Renal cortical epithelial cell (primary cell): ENCODE measurements around the gene AADACL4. TPM values are rescaled to one million over a fixed set of nuclear protein-coding genes. Genes with fewer than 3 reads are reported as not detected.

Source experiments
- DNase-seq: peaks from one replicate; pipeline ENCODE4 v3.0.0-alpha.2; 2011; ENCODE audit warnings: low read depth
- total RNA-seq: library from RNA; depleted of rRNA; stranded (reverse); fragments of >200 nt; gene quantifications from 2 replicates; pipeline ENCODE4 v1.2.3, GENCODE V29; 2014

Gene AADACL4
- total RNA-seq, 1 donor from 2014 or later = not detected

DNA sequence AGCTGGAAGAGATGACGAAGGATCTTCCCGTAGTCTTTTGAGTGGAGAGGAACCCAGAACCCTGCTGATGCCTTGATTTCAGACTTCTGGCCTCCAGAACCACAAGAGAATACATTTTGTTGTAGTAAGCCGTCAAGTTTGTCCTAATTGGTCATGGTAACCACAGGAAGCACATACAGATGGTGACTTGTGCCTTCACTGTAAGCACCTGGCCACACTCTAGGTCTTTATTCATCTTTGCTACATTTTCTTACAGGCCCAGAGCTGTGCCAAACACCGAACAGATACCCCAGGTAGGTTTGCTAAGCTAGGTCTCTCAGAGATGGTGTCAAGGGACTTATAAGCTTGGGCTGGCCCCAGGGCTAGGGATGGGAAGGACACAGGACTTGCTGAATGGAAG is 30.7 kb upstream of the AADACL4 start:
- DNase-seq = no peak

DNA sequence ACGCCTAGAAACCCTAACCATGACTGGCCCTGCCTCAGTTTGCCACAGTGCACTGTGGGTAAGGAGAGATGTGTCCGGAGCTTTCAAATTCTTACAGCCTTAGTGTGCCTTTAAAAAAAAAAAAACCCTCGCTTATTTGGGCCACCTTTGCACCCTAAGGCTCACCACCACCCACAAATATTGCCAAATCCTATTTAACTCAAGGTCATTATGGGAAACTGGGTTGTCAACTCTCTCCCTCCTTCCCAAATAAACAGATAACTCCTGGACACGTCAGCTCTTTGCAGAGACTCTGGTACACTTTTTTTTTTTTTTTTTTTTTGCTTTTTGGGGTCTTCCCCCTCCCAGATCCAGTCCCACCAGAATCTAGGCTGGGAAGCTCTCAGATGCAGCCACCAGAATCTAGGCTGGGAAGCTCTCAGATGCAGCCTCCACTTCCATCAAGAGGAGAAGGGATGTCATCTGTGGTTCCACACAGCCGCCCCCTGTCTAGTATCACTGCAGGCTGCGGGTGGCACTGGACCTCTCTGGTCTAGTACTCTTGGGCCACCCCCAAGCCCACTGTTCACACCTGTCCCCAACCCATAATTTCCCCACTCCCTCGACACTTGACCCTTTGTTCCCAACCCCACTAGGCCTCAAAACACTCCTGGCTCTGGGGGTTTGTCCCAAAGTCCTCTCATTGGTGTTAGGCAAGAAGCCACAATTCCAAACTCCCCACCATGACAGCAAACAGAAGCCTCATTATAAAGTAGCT is 29.3 kb upstream of the AADACL4 start:
- DNase-seq = no peak

DNA sequence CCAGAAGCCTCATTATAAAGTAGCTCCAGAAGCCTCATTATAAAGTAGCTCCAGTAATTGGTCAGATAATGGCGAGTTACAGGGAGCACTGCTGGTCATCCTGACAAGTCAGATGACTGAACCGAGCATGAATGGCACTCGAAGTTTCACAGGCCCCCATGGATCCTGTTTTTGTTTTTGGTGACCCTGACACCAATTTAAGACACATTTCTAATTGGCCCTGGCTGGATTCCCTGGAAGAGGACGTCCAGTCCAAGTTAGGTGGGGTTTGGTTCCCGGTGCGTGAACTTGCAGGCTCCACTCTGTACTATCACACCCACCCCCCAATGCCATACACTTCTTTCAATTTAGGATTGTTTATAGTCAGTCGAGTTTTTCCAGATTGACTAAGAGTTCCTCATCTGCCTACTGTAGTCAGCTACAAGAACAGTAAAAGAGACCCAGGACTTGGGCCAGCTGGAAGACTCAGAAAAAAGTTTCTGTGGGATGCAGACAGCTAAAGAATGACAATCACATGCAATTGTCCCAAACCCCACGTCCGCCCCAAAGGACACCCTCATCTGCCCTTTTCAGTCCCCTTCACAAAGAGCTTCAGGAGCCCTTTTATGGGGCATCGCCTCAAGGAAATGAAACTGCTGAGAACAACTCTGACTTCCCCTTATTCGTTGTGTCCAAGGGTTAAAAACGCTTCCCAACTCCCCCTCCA is 28.6 kb upstream of the AADACL4 start:
- DNase-seq = no peak

DNA sequence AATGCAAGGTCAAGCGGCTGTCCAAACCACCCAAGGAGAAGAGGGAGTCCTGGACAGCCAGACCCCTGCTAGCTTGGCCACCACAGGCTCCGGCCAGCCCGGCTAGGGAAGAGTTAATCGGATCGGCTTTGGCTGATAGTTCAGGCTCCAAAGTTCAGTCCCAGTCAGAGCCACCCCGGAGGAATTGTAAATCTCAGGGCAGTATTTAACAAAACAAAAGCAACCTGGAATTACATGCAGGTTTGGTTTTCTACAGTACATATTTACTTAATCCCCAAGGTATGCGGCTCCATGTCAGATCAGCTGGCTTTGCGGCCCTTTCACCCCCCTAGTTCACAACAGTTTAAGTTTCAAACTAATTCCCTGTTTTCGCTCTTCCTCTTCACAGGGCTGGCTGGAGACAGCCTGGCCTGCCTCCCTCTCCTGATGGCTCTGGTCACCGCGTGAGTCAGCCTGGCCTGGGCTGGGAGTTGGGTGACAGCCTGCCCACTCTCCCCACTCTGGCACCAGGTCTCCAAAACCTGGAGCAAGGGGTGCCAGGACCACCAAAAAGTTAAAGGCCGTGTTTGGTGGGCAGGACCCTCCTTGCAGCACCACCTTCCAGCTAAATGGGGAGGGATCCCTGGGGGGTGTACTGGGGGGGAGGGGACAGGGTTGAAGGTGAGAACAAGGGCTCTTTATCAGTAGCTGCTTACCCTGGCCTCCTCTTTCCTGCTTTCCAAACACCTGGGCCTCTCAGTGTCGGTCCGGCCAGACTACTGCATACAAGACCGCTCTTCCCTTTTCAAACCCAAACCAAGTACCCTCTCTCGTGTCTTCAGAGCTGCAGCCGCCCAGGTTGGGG is 27.8 kb upstream of the AADACL4 start:
- peak; percentile 68 for DNase-seq

DNA sequence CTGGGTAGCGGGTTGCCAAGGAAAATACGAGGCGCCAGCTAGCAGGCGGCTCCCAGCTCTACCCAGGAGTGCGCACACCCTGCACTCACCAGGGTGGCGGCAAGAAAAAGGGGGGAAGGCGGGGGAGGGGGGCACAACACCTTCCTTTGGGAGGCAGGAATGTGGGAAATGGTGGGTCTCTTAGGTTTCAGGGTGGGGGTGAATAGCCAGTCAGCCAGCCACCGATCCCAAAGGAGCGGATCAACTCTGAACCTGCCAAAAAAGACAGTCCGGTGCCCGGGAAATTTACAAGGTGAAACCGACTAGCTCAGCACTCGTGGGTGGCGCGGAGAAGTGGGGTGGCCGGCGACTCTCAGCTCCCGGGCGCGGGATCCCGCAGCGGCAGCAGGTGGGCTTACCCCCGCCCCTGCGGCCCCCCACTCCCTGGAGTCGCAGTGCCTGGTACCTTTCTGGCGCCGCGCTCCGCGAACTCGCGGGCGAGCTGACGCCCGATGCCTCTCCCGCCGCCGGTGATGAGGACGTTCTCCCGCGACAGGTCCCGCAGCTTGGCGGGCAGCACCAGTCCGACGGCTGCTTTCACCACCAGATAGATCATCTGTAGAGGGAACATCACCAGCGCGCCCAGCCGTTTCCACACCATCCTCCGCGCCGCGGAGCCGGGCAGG is 27.0 kb upstream of the AADACL4 start:
- DNase-seq = no peak

DNA sequence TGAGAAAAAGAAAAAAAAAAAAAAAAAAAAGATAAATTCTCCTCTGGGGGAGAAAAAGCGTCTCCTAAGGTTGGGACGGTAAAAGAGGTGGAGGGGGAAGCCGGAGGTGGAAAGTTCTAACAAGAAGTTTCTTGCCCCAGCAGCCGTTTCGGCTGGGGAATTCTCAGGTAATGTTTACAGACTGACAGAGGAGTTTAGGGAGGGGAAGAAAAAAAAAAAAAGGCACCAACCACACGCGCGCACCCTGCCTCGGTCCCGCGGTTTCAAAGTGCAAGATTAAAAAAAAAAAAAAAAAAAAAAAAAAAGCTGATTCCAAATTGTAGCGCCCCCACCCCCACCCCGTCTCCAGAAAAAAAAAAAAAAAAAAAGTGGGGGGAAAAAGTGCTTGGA is 26.4 kb upstream of the AADACL4 start:
- DNase-seq = no peak

DNA sequence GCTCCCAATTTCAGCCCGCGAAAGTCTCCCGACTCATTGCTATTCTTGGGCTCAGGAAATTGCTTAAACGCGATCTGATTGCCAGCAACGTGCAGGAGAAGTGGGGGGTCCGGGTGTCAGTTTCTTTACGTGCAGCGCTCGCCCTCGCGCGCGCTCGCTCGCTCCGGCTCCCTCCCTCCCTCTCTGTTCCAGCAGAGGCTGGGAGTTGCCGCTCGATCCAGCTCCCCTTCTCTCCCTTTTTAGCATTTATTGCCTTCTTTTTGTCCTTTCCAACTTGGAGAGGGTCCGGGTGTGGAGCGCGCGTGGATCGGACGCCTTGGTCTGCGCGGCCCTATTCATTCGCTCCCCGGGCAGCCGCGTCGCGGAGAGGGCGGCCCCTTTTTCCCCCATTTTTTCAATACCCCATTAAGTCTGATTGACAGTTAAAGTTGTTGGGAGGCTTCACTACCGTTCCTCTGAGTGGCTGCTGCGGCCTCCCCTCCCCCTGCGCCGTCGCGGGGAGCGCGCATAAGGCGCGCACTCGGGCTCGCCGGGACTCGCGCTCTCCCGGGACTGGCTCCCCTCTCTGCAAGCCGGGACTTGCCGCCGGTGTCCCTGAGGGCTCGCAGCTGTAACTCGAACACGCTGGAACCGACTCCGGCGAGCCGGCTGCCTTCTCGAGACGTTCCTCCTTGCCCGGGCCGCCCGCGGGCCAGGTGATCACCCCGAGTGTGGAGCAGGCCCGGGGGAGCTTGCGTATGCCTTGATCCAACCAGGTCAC is 25.8 kb upstream of the AADACL4 start, which contains the start of gene DHRS3:
TSS of gene DHRS3 (minus strand) at position 310 of the 760 bp plus-strand sequence. CDS start 862 bp downstream, outside the sequence.
- DNase-seq = peak; percentile 63

DNA sequence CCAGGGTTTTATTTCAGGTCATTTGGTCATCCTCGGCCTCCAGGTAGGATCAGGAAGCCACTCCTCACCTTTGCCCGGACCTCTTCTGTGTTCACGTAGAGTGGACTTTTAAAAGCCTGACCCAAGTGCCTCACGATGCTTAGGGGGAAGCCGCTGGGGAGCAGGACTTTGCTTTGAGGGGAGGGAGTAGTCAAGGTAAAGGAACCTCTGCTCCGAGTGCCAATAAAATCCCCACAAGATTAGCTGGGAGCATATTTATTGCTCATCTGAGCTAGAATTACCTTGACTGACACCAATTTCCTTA is 25.3 kb upstream of the AADACL4 start:
- DNase-seq = no peak

DNA sequence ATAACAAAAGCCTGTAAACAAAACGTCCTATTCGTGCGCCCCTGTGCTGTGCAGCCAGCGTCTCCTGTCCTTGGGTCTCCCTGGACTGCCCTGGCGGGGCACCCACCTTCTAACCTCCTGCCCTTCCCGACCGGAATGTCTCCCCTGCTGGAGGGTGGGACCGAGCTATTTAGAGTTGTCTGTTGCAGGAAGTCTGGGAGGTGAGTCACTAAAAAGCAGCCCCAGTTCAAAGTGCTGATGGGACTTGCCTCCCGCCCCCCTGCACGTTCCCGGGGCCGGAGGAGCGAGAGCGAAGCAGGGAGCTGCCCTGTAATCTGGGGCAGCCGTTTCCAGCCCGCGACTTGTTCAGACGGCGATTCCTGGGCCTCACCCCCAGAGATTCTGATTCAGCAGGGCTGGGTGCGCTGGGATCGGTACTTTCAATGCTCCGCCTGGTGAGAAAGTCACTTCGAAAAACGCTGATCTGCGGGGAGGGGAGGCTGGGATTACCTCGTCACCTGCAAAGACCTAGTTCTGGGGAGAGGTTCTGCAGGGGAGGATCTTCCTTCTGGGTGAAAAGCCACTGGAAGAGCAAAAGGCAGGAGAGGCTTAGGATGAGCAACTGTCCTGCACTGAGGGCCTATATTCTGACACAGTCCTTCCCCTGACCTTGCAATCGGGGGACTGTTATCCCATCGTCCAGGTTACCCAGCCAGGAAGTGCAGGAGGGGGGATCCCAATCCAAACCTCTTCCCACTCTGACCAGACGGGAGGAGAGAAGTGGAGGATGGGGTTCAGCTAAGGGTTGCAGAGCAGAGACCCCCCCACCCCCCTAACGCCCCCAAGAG is 24.7 kb upstream of the AADACL4 start:
- DNase-seq = peak; percentile 81

DNA sequence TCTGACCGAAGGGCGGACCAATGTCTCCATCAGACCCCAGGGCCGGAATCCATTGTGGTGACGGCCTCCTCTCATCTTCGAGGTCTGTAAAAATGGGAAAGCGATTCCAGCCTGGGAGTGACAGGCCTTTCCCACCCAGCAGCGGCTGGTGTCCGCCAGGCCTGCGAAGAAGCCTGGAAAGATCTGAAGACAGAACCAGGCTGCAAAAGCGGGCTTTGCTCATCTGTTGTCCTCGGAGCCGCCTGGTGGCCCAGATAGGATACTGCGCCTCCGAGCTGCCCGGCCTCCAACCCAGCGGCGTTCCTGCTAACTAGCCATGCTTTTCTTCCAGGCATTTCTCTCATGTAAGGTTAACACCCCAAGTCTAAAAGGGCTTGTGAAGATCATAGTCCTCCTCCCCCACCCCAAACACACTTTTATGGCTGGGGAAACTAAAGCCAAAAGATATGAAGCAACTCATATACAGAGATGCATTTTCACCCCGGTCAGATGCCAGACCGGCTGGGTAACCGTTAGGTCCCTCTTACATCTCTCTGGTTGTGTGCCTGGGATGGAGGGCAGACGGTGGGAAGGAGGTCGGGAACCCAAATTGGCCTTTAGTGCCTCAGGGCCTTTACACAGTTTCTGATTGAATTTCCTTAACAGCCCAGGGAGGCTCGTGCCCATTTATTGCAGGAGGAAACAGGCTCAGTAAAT is 23.9 kb upstream of the AADACL4 start:
- DNase-seq = peak; percentile 74

DNA sequence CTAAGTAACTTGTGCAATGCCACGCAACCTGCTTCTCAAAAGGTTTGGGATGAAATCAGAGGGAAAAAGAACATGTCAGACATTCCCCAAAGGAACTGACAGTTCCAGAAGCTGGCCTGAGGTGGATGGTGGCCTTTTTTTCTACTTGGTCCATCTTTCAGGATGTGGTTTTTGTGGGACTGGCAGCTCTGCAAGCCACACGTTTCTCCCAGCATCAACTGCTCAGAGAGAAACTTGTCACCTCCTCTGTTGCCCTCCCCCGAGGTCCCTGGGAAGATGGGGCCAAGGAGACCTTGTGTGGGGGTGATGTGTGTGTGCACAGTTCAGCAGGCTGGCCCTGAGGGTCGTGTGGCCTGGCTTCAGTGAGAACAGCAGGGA is 23.4 kb upstream of the AADACL4 start:
- DNase-seq = no peak

DNA sequence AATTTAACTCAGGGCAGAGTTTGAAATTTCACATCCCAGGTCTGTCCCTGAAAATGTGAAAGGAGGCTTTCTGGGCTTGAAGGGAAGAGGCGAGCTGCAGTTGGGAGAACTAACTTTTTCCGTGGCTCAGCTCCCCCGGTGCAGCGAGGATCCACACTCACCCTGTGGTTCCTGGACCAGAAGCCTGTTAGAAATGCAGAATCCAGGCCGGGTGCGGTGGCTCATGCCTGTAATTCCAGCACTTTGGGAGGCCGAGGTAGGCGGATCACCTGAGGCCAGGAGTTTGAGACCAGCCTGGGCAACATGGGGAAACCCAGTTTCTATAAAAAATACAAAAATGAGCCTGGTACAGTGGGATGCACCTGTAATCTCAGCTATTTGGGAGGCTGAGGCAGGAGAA is 23.0 kb upstream of the AADACL4 start:
- DNase-seq = no peak

DNA sequence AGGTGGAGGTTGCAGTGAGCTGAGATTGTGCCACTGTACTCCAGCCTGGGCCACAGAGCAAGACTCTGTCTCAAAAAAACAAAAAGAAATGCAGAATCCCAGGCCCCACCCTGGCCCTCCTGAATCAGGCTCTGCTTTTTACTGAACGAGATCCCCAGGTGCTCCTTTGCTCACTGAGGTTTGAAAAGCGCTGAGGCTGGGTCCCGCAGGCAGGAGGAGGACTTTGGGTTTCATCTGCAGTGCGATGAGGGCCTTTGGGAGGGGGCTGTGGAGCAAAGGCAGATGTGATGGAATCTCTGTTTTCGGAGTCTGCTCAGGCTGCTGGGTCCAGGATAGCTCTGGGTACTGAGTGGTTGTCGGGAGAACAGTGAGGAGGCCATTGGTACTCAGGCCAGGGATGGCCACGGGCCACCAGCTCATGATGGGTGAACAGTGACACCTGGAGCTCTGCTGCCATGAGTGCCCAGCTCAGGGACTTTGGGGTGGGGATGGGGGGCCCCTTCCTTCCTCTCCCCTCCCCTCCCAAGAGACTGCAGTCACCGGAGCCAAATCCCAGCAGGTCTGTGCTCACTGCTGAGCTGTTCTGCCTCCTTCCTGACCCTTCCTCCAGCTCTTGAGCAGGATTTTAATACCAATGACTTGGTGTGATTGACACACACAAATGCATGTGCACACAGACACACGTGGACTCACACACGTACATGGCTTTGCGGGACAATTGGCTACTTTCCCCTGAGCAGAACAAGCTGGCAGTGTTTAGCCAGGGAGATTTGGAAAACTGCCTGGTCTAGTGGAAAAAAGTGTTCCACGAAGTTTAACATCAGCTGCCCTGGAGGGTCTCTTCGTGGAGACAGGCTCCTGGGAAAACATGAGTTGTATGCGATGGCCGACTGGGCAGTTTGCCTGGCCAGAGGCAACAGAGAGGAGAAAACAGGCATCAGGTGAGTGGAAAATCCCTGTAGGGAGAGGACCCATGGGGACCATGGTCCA is 22.2 kb upstream of the AADACL4 start:
- no peak for DNase-seq

DNA sequence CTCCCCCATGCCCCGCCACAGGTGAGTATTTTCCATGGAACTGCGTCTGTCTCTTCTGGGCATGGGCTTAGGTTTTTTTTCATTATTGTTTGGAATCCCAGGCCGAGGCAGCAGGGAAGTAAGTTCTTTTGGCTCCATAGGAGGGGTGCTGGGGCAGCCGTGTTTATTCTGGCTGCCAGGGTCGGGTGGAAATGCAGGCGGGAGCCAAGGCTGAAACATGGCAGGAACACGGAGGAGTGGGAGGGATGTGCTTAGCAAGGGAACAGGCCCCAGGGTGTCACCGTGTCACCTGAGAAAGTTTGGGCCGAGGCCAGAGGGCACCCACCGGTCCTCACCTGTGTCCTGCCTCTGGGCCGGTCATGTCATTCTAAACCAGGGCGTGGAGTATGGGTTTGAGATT is 21.4 kb upstream of the AADACL4 start:
- no peak for DNase-seq

DNA sequence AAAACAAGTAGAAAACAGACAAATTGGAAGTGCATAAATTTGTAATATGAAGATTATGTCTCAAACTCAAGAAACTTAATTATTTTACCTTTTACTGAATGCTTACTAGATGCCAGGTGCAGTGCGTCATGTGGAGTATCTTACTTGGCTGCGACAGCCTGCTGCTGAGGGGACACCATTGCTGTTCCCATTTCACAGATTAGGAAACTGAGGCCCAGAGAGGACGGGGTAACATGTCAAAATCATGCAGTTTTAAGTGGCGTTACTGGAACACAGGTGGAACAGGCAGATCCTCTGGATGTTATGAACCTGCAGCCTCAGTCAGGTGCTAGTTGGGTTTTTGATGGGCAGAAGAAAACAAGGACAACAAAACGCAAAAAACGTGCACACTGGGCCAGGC is 18.6 kb upstream of the AADACL4 start:
- no peak for DNase-seq

DNA sequence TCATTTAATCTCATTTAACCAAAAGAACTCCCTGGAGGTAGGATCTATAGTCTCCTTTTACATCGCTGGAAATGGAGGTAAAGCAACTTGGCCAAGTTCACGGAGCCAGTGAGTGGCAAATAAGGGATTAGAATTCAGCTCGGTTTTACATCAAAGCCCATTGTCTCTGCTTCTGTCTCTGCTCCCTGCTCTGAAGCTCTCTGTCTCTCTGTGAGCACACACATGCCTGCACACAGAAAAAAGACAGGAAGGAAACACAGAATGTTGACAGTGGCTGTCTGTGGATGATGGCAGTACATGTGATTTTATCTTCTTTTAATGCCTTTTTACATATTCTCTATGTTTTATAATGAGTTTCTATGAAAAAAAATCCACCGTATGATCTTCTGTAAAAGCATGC is 17.0 kb upstream of the AADACL4 start:
- no peak for DNase-seq

DNA sequence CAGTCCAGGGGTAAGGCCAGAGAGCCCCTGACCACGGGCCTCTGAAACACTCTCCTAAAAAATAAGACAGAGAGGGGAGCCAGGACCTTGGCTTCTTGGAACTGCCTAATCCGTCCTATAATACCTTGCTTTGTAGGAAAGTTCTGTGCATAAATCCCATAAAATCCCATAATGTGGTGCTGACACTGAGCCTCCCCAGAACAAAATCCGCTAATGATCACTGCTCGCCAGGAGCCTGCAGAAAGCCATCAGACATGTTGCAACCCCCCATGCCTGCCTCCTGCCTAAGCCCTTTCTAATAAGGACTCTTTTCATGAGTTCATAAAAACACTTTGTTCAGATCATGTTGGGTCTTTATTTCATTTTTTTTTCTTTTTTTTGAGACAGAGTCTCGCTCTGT is 16.6 kb upstream of the AADACL4 start:
- no peak for DNase-seq

DNA sequence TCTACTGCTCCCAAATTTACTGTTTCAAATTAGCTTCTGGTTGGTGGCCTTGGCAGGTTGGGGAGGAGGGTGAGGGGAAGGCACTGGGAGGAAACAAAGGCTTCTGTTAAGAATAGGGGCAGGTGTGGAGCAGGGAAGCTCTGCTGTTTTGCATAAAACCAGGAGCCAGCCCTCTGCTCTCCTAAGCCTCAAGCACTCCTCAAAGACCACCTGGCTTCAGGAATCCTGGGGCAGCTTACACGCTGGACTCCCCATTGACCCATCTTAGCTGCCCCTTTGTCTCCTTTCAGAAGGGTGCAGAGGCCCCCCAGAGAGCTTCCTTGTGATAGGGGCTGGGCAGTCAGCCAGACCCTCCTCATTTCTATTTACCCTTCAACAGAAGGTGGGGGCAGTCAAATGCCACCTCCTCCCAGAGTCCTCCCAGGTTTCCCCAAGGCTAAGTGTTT is 14.4 kb upstream of the AADACL4 start:
- no peak for DNase-seq
